ENCODE results near the gene CEP192.

The CEP192 gene

GRCh38 chr18:13110559-13110958, 119.4 kb downstream of the CEP192 start:
- no peaks in the 10 kb centered on the region for H3K4me1 ChIP-seq (ENCODE audit: insufficient read depth, low read length, severe bottlenecking)
- H3K9me2 ChIP-seq (ENCODE audit: low read depth, low read length): no peaks in the 10 kb centered on the region
- no peak overlapping the region for H2AFZ ChIP-seq (ENCODE audit: low read length)
- no peaks in the 10 kb centered on the region for H3K9me3 ChIP-seq (ENCODE audit: low read length)
- H3K4me3 ChIP-seq (ENCODE audit: low read depth, low read length, poor library complexity, severe bottlenecking): no peak overlapping the region
- H3F3A ChIP-seq (ENCODE audit: insufficient read depth, low read length): no peaks in the 10 kb centered on the region
- H3K4me2 ChIP-seq (ENCODE audit: low read length): no peak overlapping the region
- TF ChIP-seq CTCF (IDR thresholded peaks at IDR 0.05; ENCODE audit: low read length): no peak
- no peak for TF ChIP-seq EZH2 (IDR thresholded peaks at IDR 0.05; ENCODE audit: borderline replicate concordance, low read length)
- H4K20me1 ChIP-seq (ENCODE audit: insufficient read depth, low read length): no peaks in the 10 kb centered on the region
- H3K9ac ChIP-seq (ENCODE audit: low read length): no peak overlapping the region
- no peaks in the 10 kb centered on the region for H3K79me2 ChIP-seq (ENCODE audit: insufficient read depth, low read length)
- no peaks in the 10 kb centered on the region for H3K27me3 ChIP-seq (ENCODE audit: insufficient read depth, low read length)
- H3K36me3 ChIP-seq (ENCODE audit: insufficient read depth, low read length): peaks cover 85% of the 10 kb centered on the region
- no peak overlapping the region for H3K27ac ChIP-seq (ENCODE audit: low read depth, low read length, poor library complexity, severe bottlenecking)

GRCh38 chr18:13112982-13113381, 121.8 kb downstream of the CEP192 start:
- H4K20me1 ChIP-seq (ENCODE audit: insufficient read depth, low read length): no peaks in the 10 kb centered on the region
- no peaks in the 10 kb centered on the region for H3K79me2 ChIP-seq (ENCODE audit: insufficient read depth, low read length)
- peaks cover 79% of the 10 kb centered on the region for H3K36me3 ChIP-seq (ENCODE audit: insufficient read depth, low read length)
- no peak for TF ChIP-seq EZH2 (IDR thresholded peaks at IDR 0.05; ENCODE audit: borderline replicate concordance, low read length)
- TF ChIP-seq CTCF (IDR thresholded peaks at IDR 0.05; ENCODE audit: low read length): peak; percentile 59
- H3F3A ChIP-seq (ENCODE audit: insufficient read depth, low read length): no peaks in the 10 kb centered on the region
- no peaks in the 10 kb centered on the region for H3K9me3 ChIP-seq (ENCODE audit: low read length)
- H3K4me2 ChIP-seq (ENCODE audit: low read length): no peak overlapping the region
- H3K9ac ChIP-seq (ENCODE audit: low read length): no peak overlapping the region
- no peak overlapping the region for H3K4me3 ChIP-seq (ENCODE audit: low read depth, low read length, poor library complexity, severe bottlenecking)
- H2AFZ ChIP-seq (ENCODE audit: low read length): no peak overlapping the region
- H3K9me2 ChIP-seq (ENCODE audit: low read depth, low read length): no peaks in the 10 kb centered on the region
- no peaks in the 10 kb centered on the region for H3K27me3 ChIP-seq (ENCODE audit: insufficient read depth, low read length)
- no peaks in the 10 kb centered on the region for H3K4me1 ChIP-seq (ENCODE audit: insufficient read depth, low read length, severe bottlenecking)
- H3K27ac ChIP-seq (ENCODE audit: low read depth, low read length, poor library complexity, severe bottlenecking): no peak overlapping the region

DNA sequence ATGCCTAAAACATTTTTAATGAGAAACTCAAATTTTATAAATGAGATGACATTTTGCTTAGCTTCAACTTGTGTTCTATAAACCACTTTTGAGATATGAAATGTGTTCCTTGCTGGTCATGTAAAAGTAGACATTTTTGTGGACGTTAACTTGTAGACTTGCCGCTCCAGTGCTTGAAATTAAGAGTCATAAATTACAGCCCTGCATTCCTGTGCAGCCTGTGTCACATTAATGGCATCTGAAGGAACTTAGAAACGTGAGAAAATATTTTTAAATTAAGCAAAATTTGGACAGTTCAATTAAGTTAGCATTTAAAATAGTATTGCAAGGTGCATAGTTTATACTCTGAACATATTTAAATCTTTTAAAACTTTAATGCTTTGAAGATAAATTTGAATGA, 129.1 kb downstream of the CEP192 start:
- no peaks in the 10 kb centered on the region for H3K9me3 ChIP-seq (ENCODE audit: low read length)
- H3F3A ChIP-seq (ENCODE audit: insufficient read depth, low read length): no peaks in the 10 kb centered on the region
- H2AFZ ChIP-seq (ENCODE audit: low read length): no peak overlapping the region
- H3K9ac ChIP-seq (ENCODE audit: low read length): no peak overlapping the region
- H3K4me2 ChIP-seq (ENCODE audit: low read length): no peak overlapping the region
- H3K79me2 ChIP-seq (ENCODE audit: insufficient read depth, low read length): no peaks in the 10 kb centered on the region
- TF ChIP-seq EZH2 (IDR thresholded peaks at IDR 0.05; ENCODE audit: borderline replicate concordance, low read length): no peak
- H3K36me3 ChIP-seq (ENCODE audit: insufficient read depth, low read length): peaks cover 63% of the 10 kb centered on the region
- no peaks in the 10 kb centered on the region for H3K9me2 ChIP-seq (ENCODE audit: low read depth, low read length)
- H3K27ac ChIP-seq (ENCODE audit: low read depth, low read length, poor library complexity, severe bottlenecking): no peak overlapping the region
- no peak overlapping the region for H3K4me3 ChIP-seq (ENCODE audit: low read depth, low read length, poor library complexity, severe bottlenecking)
- H3K4me1 ChIP-seq (ENCODE audit: insufficient read depth, low read length, severe bottlenecking): no peaks in the 10 kb centered on the region
- H4K20me1 ChIP-seq (ENCODE audit: insufficient read depth, low read length): no peaks in the 10 kb centered on the region
- no peaks in the 10 kb centered on the region for H3K27me3 ChIP-seq (ENCODE audit: insufficient read depth, low read length)

DNA sequence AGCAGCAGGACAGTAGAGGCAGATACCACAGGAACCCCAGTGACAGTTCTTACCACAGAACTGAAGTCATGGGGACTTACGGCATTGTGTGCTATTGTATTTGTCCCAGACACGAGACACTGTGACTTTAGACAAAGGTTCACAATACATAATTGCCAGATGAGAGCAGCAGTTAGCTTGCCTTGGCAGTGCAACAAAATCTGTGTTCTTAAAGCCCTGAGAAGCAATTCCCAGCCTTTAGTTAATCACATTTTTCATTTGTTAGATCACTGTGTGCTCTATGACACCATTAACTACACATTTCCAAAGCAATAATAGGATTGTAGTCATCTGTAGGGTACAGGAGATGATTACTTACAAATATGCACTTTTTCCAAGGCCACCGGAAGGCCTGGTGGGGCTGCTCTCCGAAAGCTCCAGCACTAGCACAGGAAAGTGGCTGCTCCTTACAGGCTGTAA, 129.8 kb downstream of the CEP192 start:
- no peaks in the 10 kb centered on the region for H3K79me2 ChIP-seq (ENCODE audit: insufficient read depth, low read length)
- TF ChIP-seq CTCF (IDR thresholded peaks at IDR 0.05; ENCODE audit: low read length): no peak
- no peak for TF ChIP-seq EZH2 (IDR thresholded peaks at IDR 0.05; ENCODE audit: borderline replicate concordance, low read length)
- H4K20me1 ChIP-seq (ENCODE audit: insufficient read depth, low read length): no peaks in the 10 kb centered on the region
- no peaks in the 10 kb centered on the region for H3K9me2 ChIP-seq (ENCODE audit: low read depth, low read length)
- no peaks in the 10 kb centered on the region for H3F3A ChIP-seq (ENCODE audit: insufficient read depth, low read length)
- H3K9ac ChIP-seq (ENCODE audit: low read length): no peak overlapping the region
- H3K27ac ChIP-seq (ENCODE audit: low read depth, low read length, poor library complexity, severe bottlenecking): no peak overlapping the region
- no peak overlapping the region for H3K4me3 ChIP-seq (ENCODE audit: low read depth, low read length, poor library complexity, severe bottlenecking)
- no peaks in the 10 kb centered on the region for H3K4me1 ChIP-seq (ENCODE audit: insufficient read depth, low read length, severe bottlenecking)
- no peak overlapping the region for H3K4me2 ChIP-seq (ENCODE audit: low read length)
- no peaks in the 10 kb centered on the region for H3K27me3 ChIP-seq (ENCODE audit: insufficient read depth, low read length)
- peaks cover 60% of the 10 kb centered on the region for H3K36me3 ChIP-seq (ENCODE audit: insufficient read depth, low read length)
- no peak overlapping the region for H2AFZ ChIP-seq (ENCODE audit: low read length)
- no peaks in the 10 kb centered on the region for H3K9me3 ChIP-seq (ENCODE audit: low read length)
